GM19240 (cell line): ENCODE data around the gene XKR7.
"Not testable (repeated sequence)": the region's sequence is repeated elsewhere in the genome, so short reads cannot be mapped to it uniquely, and the experiment has no call there.

Experiments used
- DNase-seq: peaks from one replicate; pipeline ENCODE4 v3.0.0; 2011; ENCODE audit warnings: low spot score; ENCODE audit not compliant: insufficient read length

XKR7 gene, protein sequence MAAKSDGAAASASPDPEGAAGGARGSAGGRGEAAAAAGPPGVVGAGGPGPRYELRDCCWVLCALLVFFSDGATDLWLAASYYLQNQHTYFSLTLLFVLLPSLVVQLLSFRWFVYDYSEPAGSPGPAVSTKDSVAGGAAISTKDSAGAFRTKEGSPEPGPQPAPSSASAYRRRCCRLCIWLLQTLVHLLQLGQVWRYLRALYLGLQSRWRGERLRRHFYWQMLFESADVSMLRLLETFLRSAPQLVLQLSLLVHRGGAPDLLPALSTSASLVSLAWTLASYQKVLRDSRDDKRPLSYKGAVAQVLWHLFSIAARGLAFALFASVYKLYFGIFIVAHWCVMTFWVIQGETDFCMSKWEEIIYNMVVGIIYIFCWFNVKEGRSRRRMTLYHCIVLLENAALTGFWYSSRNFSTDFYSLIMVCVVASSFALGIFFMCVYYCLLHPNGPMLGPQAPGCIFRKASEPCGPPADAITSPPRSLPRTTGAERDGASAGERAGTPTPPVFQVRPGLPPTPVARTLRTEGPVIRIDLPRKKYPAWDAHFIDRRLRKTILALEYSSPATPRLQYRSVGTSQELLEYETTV

DNA sequence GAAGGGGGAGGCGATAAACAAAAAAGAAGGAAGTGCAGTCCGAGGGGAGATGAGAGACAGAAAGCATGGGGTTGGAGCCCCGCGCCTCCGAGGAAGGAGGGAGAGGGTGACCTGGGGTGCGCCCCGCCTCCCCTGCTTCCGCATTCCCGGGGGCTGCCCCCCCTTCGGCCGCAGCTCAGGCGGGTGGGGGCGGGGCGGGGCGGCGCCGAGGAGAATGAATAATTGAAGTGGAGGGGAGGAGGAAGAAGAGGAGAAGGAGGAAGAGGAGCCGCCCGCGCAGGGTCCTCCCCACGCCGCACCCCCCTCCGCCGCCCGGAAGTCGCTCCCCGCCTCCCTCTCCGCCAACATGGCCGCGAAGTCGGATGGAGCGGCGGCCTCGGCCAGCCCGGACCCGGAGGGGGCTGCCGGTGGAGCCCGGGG is at the start of gene XKR7:
Gene XKR7 (plus strand): TSS at position 322 of the 420 bp plus-strand sequence. CDS start 25 bp downstream, at position 347.
- DNase-seq, result no peak

DNA sequence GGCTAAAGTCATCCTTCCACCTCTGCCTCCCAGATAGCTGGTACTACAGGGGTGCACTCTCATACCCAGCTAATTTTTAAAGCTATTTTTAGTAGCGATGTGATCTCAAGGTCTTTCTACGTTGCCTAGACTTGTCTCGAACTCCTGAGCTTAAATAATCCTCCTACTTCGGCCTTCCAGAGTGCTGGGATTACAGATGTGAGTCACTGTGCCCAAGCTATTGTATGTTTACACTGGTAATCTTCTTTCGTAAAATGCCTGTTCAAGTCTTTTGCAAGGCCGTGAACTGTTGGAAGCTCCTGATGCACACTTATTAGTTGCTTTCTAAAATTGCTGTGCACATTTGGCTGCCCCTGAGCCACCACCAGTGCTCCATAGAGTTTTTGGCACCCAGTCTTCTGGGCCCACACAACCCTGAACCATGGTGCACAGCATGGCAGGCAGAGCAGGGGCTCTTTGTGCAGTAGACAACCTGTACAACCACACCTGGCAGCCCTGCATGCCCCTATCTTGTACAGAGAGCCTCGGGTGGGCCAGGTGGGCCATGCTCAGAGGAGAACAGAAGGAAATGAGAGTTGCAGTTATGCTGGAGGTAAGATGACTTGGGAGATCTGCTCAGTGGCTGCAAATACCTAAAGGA is 49.4 kb upstream of the XKR7 start:
- no peak for DNase-seq

DNA sequence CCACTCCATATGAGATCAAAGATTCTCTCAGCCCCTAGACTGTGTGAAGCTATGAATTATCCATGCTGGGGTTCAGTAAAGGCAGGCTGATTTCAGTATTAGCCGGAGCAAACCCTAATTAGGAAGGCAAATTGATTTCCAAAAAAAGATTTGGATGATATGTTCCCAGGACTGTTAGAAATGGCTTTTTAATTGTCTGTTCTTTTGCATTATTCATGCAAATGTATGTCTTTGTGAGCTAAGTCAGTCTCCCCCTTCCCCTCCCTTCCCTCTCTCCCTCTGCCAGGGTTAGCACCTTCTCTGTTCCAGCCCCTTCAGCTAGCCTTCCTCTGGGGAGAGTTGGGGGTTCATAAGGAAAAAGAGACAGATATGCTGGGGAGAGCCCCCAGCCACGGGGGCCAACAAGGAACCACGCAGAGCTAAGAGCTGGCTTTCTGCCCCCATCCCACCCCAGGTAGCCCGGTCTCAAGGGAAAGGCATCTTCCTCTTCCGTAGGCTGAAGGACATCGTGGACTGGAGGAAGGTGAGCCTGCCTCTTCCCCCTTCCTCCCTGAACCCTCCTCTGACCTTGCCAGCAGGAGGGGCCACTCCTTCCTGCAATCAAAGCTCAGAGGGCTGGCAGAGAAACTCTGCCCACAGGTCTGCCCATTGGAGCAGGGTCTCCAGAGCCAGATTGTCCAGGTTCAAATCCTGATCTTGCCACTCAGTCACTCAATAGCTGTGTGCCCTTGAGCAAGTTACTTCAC is 48.4 kb upstream of the XKR7 start:
- no peak for DNase-seq

DNA sequence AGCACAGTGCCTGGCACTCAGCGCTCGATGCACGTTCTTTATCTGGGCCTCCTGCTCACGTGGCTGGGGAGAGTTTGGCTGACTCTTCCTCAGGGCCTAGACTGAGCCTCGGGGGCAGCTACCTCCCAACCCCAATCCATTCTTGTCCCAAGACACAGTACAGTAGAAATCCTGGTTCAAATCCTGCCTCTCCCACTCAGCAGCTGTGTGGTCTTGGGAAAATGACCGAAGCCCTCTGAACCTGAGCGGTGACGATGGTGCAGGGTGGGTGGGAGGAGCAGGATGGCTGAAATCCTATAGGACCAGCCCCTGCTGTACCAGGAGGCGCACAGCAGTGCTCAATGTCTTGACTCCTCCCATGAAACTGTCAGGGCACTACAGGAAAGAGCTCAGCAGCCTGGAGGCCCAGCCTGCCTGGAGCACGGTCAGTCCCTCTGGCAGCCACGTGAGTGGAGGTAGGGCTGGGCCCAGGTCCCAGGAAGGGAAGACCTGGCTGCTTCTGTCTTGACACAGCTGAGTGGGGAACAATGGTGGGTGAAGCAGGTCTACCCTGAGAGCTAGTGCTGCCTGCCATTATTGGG is 47.6 kb upstream of the XKR7 start:
- DNase-seq, result no peak

DNA sequence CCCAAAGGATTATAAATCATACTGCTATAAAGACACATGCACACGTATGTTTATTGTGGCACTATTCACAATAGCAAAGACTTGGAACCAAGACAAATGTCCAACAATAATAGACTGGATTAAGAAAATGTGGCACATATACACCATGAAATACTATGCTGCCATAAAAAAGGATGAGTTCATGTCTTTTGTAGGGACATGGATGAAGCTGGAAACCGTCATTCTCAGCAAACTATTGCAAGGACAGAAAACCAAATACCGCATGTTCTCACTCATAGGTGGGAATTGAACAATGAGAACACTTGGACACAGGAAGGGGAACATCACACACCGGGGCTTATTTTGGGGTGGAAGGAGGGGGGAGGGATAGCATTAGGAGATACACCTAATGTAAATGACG is 46.5 kb upstream of the XKR7 start:
- not testable (repeated sequence) for DNase-seq

DNA sequence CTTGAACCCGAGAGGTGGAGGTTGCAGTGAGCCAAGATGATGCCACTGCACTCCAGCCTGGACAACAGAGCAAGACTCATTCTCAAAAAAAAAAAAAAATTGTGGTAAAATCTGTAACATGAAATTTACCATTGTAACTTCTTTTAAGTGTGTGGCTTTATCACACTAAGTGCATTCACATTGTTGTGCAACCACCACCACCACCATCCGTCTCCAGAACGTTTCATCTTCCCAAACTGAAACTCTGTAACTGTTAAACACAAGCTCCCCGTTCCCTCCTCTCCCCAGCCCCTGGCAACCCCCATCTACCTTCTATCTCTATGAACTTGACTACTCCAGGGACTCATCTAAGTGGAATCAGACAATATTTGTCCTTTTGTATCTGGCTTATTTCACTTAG is 45.8 kb upstream of the XKR7 start:
- no peak for DNase-seq

DNA sequence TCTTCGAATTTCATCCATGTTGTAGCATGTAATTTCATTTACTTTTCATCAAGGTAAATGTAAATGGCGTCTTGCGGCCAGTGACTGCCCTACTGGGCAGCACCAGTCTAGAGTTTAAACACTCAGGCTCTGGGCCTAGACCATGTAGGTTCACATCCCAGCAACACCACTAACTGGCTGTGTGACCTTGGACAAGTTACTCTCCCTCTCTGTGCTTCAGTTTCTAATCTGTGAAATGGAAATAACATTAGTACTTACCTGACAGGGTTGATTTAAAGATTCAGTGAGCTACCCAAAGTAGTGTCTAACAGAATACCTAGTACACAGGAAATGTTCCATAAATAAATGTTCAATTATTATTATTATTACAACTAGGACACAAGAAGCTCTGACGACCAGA is 45.4 kb upstream of the XKR7 start:
- DNase-seq, result no peak

DNA sequence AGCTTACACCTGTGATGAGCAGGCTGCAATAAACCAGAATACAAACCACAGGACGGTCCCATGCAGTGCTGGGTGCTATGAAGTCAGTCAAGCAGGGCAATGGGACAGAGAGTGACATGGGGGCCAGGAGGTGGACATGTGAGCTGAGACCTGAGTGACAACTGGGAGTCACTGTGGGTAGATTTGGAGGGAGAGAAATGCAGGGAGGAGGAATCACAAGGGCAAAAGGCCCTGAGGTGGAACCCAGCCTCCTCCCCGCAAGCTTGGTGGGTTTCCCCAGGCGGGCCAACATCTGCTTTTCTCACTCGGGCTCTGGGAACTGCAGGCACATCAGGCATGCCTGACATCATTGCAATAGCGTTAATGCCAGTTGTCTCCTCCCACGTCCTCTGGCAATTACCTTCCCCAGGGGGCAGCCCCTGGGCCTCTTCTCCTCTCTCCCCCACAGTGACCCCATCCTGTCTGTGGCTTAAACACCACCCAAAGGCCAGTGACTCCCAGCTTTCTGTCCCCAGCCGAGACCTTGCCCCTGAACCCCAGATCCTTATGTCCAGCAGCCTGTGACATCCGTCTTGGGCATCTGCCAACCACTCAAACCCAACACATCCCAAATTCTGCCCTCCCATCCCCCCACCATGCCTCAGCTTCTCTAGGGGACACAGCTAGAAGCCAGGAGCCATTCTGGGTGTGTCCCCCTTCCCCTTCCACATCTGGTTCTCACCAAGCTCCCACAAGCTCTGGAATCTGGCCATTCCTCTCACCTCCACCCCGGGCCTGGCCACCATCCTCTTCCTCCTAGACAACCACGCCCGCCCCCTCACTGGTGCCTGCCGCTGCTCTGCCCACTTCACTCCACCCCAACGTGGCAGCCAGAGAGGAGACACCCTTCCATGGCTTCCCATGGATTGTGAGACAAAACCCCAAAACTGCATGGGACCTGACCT is 44.3 kb upstream of the XKR7 start:
- no peak for DNase-seq

DNA sequence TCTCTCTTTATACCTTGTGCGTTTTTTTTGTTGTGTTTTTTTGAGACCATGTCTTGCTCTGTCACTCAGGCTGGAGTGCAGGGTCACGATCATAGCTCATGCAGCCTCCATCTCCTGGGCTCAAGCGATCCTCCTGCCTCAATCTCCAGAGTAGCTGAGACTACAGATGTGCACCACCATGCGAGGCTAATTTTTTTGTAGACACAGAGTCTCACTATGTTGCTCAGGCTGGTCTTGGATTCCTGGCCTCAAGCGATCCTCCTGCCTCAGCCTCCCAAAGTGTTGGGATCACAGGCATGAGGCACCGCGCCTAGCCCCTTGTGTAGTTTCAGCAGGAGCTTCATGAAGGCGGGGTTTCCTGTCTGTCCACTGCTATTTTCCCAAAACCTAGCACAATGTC is 43.4 kb upstream of the XKR7 start:
- DNase-seq, result no peak

DNA sequence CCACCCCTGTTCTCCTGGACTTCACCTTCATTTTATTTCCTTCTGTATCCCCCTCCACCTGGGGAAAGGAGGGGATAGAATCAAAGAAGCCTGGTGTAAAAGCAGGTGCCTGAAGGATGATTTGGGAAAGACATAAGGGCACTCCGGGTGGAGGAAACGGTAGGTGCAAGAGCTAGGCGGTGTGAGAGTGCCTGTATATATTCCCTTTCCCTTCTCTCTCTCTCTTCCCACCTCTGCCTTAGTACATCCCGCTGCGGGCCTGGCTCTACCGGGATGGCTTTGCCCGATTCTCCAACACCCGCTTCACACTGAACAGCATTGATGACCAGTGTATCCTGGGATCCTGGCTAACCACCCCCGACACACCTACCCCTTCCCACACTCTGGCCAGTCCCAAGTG is 42.3 kb upstream of the XKR7 start:
- no peak for DNase-seq

DNA sequence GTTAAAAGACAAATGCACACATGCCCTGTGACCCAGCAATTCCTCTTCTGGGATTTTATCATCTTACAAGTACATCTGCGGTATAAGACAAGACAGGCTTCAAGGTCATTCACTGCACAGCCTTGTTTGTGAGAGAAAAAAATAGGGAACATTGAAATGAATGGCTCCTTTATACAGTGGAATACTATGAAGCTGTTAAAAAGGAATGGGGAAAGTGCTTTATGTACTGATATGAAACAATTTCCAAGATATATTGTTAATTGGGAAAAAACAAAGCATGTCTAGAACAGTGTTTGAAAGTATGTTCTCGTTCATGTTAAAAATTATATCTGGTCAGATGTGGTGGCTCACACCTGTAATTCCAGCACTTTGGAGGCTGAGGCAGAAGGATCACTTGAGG is 41.5 kb upstream of the XKR7 start:
- no peak for DNase-seq

DNA sequence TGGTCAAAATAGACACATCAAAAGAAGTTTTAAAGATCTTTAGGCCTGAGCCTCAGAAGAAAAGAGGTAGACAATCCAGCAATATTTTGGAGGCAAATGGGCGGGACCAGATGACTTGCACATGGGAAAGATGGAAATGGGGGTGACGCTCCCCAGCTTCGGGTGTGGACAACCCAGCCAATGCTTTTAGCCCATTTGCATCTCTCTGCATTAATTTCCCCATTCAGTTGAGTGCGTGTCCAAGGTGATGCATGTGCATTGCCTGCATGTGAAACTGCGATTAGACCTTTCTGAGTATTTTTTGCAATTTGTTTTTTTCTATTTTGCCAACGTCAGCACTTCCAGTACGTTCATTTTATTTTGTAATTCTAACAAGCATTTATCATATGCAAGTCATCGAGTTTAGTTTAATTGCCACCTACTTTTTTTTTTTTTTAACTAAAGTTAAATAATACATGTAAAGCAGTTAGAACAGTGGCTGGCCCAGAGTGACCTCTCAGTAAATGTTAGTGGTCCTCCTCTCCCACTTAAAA is 40.3 kb upstream of the XKR7 start:
- no peak for DNase-seq

DNA sequence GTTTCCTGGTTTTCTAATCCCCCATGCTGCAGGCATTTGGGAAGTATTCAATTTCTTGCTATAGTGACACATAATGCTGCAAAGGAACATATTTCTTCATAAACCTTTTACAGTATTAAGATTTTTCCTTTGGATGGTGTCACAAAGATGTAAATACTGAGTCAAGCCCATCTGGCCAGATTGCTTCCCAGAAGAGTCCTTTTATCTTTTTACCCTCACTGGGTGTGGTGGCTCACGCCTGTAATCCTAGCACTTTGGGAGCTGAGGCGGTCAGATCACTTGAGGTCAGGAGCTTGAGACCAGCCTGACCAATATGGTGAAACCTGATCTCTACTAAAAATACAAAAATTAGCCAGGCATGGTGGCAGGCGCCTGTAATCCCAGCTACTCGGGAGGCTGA is 38.3 kb upstream of the XKR7 start:
- not testable (repeated sequence) for DNase-seq

DNA sequence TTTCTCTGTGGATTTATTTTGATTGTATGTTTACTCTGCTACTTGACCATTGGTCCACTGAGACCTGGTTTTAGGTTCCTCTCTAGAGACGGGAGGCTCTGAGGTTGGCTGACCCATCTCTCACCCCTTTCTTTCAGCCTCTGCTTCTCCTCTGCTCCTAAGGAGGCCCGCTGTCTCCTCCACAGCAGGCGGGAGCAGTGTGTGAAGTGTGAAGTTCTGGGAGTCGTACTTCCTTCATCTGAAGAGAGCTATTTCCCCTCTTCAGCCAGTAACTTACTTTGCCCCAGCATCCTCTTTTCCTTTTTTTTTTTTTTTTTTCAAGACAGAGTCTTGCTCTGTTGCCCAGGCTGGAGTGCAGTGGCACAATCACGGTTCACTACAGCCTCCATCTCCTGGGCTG is 37.2 kb upstream of the XKR7 start:
- no peak for DNase-seq

DNA sequence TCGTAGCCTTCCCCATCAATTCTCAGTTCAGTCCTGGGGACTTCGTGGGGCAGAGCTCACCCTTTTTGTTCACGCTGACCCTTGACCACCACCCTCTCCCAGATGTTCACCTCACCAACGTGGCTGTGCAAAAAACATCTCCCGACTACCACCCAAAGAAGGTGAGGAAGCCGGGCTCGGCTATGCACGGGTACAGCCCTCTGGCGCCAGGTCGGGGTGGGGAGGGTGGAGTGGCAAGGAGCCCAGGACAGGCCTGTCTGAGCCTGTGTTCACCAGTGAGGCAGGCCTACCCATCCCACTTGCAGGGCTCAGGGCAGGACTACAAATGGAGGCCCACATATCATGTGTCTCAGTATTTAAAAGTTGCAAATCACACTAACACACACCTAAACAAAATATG is 34.3 kb upstream of the XKR7 start:
- DNase-seq, result no peak

DNA sequence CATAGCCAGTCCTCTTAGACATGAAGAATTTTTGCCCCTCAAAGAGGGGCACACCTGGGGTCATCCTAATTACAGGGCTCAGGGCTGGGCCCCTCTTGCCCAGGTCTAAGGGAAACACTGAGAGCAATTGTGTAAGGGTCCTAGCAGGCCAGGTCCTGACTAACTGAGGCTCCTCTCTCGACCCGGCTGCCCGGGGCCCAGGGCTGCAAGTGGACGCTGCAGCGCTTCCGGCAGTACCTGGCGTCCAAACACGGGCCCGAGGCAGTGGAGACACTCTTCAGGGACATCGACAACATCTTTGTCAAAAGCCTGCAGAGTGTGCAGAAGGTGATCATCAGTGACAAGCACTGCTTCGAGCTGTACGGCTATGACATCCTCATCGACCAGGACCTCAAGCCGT is 33.5 kb upstream of the XKR7 start:
- no peak for DNase-seq

DNA sequence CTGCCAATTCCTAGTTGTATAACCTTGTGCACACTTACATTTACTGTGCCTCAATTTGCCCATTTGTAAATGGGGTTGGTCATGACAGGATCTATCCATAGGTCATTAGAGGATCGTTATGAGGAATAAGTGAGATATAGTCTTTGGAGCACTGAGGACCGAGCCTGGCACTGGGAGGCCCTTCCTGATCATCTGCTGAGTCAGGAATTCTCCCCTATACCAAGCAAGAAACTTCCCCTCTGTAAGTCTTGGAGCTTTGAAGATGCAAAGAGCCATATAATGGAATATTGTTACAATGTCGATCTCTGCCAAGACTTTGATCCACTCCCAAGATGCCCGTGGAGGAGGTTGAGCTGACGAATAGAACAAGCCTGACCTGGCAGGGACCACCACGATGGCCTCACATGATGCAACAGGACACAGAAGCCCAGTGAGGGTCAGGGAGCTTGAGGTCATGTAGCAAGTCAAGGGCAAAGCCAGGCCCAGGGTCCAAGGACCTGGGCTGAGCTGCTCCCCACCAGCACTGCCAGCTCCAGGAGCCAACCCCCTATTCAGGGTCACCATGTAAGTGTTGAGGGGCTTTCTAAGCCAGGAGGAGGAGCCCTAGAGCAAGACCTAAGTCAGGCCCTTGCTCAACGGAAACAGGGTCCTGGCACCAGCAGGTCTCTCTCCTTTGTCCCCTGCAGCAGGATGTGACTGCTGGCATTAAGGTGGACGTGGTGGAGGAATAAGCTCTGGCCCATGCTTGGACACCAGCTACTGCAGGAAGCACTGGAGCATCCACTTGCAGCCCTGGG is 32.8 kb upstream of the XKR7 start:
- no peak for DNase-seq

DNA sequence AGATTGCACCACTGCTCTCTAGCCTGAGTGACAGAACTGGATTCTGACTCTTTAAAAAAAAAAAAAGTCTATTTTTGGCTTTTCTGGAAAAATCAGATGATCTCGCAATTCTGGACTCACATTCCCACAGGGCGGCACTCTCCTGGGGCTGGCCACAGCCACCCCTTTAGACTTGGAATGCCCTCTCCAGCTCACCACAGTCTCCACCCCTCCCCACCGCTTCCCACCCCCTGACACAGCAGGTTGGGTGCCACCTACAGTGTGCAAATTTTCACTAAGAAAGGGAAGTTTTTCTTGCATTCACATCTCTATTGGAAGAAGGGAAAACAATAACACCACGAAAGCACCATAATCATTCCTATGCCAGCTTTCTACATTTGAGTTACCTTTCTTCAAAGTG is 31.5 kb upstream of the XKR7 start:
- DNase-seq, result no peak

DNA sequence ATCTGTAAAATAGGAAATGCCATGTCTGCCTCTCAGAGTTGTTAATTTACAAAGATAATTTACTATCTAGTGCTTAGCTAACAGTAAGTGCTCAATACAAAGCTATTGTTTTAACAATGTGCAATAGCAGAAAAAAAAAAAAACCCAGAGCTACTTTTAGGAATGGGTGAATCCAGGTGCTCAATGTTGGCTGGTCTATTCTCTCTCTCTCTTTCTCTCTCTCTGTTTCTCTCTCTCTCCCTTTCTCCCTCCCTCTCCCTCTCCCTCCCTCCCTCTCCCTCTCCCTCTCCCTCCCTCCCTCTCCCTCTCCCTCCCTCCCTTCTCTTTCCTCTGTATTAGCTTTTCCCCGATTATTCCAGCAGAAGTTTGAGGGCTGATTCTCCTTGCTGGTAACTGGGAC is 30.1 kb upstream of the XKR7 start:
- no peak for DNase-seq
